ENCODE data around the gene FGF2. TPM values are rescaled to one million over a fixed set of nuclear protein-coding genes. Genes with fewer than 3 reads are reported as not detected.
A peak's percentile ranks its signal among the peaks of the same experiment; 100 is the strongest.

The FGF2 gene
- total RNA-seq, 4 donors from 2014 or later = 19.0 to 32.8 (median 24.6) TPM

GRCh38 chr4:122822466-122822865 is 4.2 kb upstream of the FGF2 start:
- WGBS, 2 donors = 96 to 99% methylated on average over 2 of the region's 2 CpGs
- Histone ChIP-seq H3K27me3 (no peaks in the 10 kb centered on the region), H3K36me3 (no peaks in the 10 kb centered on the region), H3K4me3 (no peak overlapping the region), H3K9me3 (no peaks in the 10 kb centered on the region), H3K4me1 (peaks cover 0 to 15% (median 0%) of the 10 kb centered on the region in 4 donors), H3K27ac (no peak overlapping the region)
- TF ChIP-seq POLR2A (IDR thresholded peaks at IDR 0.05) (no peak), EP300 (IDR thresholded peaks at IDR 0.05) (no peak), CTCF (IDR thresholded peaks at IDR 0.05) (no peak)
- DNase-seq (ENCODE audit: low spot score in 2 of 2) = no peak

DNA sequence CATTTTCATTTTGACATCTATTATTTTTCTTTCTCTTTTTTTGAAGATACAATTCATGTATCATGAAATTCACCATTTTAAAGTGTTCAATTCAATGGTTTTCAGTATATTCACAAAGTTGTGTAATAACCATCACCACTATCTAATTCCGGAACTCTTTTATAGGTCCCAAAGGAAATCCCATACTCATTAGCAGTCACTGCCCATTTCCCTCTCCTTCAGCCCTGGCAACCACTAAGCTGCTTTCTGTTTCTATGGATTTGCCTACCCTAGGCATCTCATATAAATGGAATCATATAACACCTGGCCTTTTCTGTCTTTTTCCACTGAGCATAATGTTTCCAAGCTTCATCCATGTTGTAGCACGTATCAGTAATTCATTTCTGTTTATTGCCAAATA is 3.2 kb upstream of the FGF2 start:
- Histone ChIP-seq H3K9me3 (no peaks in the 10 kb centered on the region), H3K4me1 (peaks cover 0 to 21% (median 6%) of the 10 kb centered on the region in 4 donors), H3K27me3 (no peaks in the 10 kb centered on the region), H3K27ac (no peak overlapping the region), H3K36me3 (no peaks in the 10 kb centered on the region), H3K4me3 (no peak overlapping the region)
- DNase-seq (ENCODE audit: low spot score in 2 of 2) = no peak
- 66 to 74% methylated on average over 2 of the region's 2 CpGs for WGBS, 2 donors
- TF ChIP-seq POLR2A (IDR thresholded peaks at IDR 0.05) (no peak), CTCF (IDR thresholded peaks at IDR 0.05) (no peak), EP300 (IDR thresholded peaks at IDR 0.05) (peak in 1 of 2 donors; percentile 23)

GRCh38 chr4:122824616-122825015 is 2.0 kb upstream of the FGF2 start:
- Histone ChIP-seq H3K4me1 (peaks cover 0 to 32% (median 10%) of the 10 kb centered on the region in 4 donors), H3K27ac (peak overlapping the region in 1 of 4 donors; percentile 3), H3K4me3 (no peak overlapping the region), H3K27me3 (no peaks in the 10 kb centered on the region), H3K9me3 (no peaks in the 10 kb centered on the region), H3K36me3 (no peaks in the 10 kb centered on the region)
- whole genome bisulfite sequencing, 2 donors = 95 to 96% methylated on average over 2 of the region's 2 CpGs
- no peak for DNase-seq (ENCODE audit: low spot score in 2 of 2)
- TF ChIP-seq POLR2A (IDR thresholded peaks at IDR 0.05) = no peak
- TF ChIP-seq CTCF (IDR thresholded peaks at IDR 0.05) = no peak
- no peak for TF ChIP-seq EP300 (IDR thresholded peaks at IDR 0.05)

- H3K27me3 ChIP-seq = no peaks in the 10 kb centered on the region
- H3K27ac ChIP-seq = peak overlapping the region; percentile 85 to 95 (median 92)
- no peaks in the 10 kb centered on the region for H3K9me3 ChIP-seq
- no peaks in the 10 kb centered on the region for H3K36me3 ChIP-seq
- no peak for DNase-seq (ENCODE audit: low spot score in 2 of 2)
- WGBS, 2 donors = 17 to 23% methylated on average over 18 of the region's 18 CpGs
- peak overlapping the region; percentile 58 to 86 (median 63) for H3K4me3 ChIP-seq
- peaks cover 0 to 47% (median 10%) of the 10 kb centered on the region in 4 donors for H3K4me1 ChIP-seq
- TF ChIP-seq POLR2A (IDR thresholded peaks at IDR 0.05) = no peak
- no peak for TF ChIP-seq CTCF (IDR thresholded peaks at IDR 0.05)
- no peak for TF ChIP-seq EP300 (IDR thresholded peaks at IDR 0.05)
These were observed 528 bp upstream of the FGF2 start for GRCh38 chr4:122826079-122826527.

DNA sequence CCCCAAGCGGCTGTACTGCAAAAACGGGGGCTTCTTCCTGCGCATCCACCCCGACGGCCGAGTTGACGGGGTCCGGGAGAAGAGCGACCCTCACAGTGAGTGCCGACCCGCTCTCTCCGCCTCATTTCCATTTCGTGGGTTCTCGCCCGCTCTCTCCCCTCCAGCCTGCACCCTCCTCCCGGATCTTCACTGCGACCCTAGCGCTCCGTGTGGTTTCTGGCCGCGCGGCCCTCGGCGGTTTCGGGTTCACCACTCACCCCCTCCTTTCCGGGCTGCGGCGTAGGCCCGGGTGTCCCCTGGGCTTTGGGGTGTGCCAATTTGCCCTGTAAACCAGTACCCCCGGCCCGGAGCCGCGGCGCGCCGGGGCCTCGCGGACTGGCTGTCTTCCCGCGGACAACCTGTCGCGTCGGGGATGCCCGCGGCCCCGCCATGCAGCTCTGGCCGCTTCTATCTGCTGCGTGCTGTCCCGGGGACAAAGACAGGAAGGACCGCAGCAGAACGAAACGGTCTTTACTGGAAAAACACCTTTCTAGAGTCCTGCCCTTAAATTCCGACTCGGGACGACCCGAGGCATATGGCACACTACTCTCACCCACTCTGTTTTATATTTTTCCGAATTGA is 737 bp downstream of the FGF2 start:
- peaks cover 0 to 55% (median 10%) of the 10 kb centered on the region in 4 donors for H3K4me1 ChIP-seq
- DNase-seq (ENCODE audit: low spot score in 2 of 2) = peak; percentile 16 to 25
- H3K4me3 ChIP-seq = peak overlapping the region; percentile 58 to 86 (median 73)
- H3K9me3 ChIP-seq = no peaks in the 10 kb centered on the region
- H3K27me3 ChIP-seq = no peaks in the 10 kb centered on the region
- H3K27ac ChIP-seq = peak overlapping the region; percentile 85 to 95 (median 92)
- TF ChIP-seq CTCF (IDR thresholded peaks at IDR 0.05) (no peak), EP300 (IDR thresholded peaks at IDR 0.05) (peak in 1 of 2 donors; percentile 22)
- WGBS, 2 donors = 0 to 1% methylated on average over 32 to 55 of the region's 57 CpGs
- H3K36me3 ChIP-seq = no peaks in the 10 kb centered on the region

Data from tibial nerve (tissue), 4 donors.